SK-N-SH (cell line): Measurements from ENCODE around the gene WDR91.

Experiments used
- TAF1 ChIP-seq: IDR thresholded peaks from 2 replicates; pipeline ENCODE4 v1.6.1; 2012; ENCODE audit warnings: low read depth, mild to moderate bottlenecking, low read length, moderate library complexity, borderline replicate concordance
- TF ChIP-seq, protein P1 (sequence below): IDR thresholded peaks from 2 replicates; pipeline ENCODE4 v1.4.0; 2012; ENCODE audit warnings: low read depth
- TF ChIP-seq, protein P2 (sequence below): fragments of 200-600 bp; sonication (generic); IDR thresholded peaks from 2 replicates; pipeline ENCODE4 v1.6.1; 2017; ENCODE audit warnings: antibody characterized with exemption, mild to moderate bottlenecking, moderate library complexity

DNA sequence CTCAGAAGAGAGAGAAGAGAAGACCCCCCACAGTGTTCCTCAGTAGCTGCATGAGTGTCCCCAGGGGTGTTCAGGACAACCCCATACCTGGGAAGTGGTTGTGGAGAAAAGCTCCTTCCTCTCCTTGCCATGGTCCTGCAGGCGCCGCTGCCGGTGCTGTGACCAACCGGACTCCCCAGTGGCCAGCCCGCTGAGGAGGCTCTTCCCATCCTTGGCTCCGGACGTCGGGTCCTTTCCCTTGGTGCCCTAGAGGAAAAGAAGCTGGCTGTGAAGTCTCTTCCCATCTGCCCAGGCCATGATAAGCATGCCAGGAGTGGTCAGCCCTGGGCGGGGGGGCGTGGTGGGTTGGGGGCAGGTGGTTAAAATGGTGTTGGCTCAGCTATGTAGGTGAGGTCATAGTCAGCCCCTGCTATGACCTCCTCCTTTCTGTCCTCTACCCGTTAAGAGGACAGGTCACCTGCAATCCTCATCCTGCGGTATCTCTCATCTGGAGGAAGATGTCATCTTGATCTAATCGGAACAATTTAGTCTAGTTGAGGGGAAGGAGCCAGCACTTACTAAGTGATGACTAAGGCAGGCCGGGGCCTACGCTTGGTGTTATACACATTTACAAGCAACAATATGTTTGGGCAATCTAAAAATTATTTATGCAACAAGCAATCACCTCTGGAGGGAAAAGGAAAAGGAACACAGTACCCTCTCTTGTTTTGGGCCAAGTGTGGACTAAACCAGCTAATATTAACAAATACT is 13.2 kb downstream of the WDR91 start:
- TF ChIP-seq, protein P1, sequence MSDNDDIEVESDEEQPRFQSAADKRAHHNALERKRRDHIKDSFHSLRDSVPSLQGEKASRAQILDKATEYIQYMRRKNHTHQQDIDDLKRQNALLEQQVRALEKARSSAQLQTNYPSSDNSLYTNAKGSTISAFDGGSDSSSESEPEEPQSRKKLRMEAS, result no peak
- TF ChIP-seq TAF1, result no peak
- TF ChIP-seq, protein P2, sequence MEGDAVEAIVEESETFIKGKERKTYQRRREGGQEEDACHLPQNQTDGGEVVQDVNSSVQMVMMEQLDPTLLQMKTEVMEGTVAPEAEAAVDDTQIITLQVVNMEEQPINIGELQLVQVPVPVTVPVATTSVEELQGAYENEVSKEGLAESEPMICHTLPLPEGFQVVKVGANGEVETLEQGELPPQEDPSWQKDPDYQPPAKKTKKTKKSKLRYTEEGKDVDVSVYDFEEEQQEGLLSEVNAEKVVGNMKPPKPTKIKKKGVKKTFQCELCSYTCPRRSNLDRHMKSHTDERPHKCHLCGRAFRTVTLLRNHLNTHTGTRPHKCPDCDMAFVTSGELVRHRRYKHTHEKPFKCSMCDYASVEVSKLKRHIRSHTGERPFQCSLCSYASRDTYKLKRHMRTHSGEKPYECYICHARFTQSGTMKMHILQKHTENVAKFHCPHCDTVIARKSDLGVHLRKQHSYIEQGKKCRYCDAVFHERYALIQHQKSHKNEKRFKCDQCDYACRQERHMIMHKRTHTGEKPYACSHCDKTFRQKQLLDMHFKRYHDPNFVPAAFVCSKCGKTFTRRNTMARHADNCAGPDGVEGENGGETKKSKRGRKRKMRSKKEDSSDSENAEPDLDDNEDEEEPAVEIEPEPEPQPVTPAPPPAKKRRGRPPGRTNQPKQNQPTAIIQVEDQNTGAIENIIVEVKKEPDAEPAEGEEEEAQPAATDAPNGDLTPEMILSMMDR, result no peak
